Loucy (cell line): Measurements from ENCODE around the gene CXCR3.

ENCODE experiments used
- EZH2phosphoT487 ChIP-seq: fragments of 200-600 bp; IDR thresholded peaks from 2 replicates; pipeline ENCODE4 v1.6.1; 2018; ENCODE audit warnings: antibody characterized with exemption, mild to moderate bottlenecking, moderate library complexity, borderline replicate concordance
- TF ChIP-seq, protein P1 (sequence below): fragments of 200-600 bp; sonication (generic); conservative IDR thresholded peaks from 2 replicates; pipeline ENCODE4 v1.5.1; 2014; ENCODE audit warnings: mild to moderate bottlenecking, antibody characterized with exemption, low read length

DNA sequence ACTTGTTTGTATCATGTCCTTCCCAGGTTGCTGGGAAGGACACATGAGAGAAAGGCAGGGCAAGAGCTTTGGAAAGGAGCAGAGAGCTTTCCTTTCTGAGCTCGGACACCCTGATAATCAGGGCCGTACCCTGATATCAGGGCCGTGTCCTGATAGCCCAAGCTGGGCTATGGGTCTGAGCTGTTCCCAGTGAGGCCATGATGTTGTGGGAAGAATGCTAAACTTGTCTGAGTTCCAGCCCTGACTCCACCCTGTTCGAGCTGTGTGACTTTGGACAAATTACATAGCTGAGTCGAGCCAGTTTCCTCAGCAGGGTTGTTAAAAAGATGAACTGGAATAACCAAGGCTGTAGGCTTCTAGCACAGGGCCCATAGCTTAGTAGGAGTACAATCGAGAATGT is 3.3 kb upstream of the CXCR3 start:
- TF ChIP-seq, protein P1, sequence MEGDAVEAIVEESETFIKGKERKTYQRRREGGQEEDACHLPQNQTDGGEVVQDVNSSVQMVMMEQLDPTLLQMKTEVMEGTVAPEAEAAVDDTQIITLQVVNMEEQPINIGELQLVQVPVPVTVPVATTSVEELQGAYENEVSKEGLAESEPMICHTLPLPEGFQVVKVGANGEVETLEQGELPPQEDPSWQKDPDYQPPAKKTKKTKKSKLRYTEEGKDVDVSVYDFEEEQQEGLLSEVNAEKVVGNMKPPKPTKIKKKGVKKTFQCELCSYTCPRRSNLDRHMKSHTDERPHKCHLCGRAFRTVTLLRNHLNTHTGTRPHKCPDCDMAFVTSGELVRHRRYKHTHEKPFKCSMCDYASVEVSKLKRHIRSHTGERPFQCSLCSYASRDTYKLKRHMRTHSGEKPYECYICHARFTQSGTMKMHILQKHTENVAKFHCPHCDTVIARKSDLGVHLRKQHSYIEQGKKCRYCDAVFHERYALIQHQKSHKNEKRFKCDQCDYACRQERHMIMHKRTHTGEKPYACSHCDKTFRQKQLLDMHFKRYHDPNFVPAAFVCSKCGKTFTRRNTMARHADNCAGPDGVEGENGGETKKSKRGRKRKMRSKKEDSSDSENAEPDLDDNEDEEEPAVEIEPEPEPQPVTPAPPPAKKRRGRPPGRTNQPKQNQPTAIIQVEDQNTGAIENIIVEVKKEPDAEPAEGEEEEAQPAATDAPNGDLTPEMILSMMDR, result no peak
- no peak for TF ChIP-seq EZH2phosphoT487
